Measurements from ENCODE around the gene OAS3. TPM values are rescaled to one million over a fixed set of nuclear protein-coding genes. Genes with fewer than 3 reads are reported as not detected.
"Not testable (repeated sequence)": the region's sequence is repeated elsewhere in the genome, so short reads cannot be mapped to it uniquely, and the experiment has no call there.

The OAS3 gene
- polyA plus RNA-seq, 3 donors: 7.2 to 10.4 (median 9.9) TPM

DNA sequence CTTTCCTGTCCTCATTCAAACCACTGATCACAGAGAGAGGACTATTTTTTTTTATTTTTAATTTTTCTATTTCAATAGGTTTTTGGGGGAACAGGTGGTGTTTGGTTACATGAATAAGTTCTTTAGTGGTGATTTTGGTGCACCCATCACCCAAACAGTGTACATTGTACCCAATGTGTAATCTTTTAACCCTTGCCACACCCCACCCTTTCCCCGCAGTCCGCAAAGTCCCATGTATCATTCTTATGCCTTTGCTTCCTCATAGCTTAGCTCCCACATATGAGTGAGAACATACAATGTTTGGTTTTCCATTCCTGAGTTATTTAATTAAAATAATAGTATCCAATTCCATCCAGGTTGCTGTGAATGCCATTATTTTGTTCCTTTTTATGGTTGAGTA lies 24.4 kb upstream of the OAS3 start:
- DNase-seq (ENCODE audit: extremely low read depth in 1 of 11, low read depth in 9 of 11, low spot score in 4 of 11): not testable (repeated sequence)

DNA sequence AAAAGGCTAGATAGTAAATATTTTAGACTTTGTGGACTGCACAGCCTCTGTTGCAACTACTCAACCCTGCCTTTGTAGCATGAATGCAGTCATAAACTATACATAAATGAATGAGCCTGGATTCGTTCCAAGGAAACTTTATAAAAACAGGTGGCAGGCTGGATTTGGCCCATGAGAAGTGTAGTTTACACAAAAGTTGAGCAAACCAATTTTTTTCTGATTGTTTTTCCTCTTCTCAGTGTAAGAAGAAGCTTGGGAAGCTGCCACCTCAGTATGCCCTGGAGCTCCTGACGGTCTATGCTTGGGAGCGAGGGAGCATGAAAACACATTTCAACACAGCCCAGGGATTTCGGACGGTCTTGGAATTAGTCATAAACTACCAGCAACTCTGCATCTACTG lies 22.0 kb upstream of the OAS3 start:
- DNase-seq (ENCODE audit: extremely low read depth in 1 of 11, low read depth in 9 of 11, low spot score in 4 of 11): peak in 1 of 11 donors; percentile 46

DNA sequence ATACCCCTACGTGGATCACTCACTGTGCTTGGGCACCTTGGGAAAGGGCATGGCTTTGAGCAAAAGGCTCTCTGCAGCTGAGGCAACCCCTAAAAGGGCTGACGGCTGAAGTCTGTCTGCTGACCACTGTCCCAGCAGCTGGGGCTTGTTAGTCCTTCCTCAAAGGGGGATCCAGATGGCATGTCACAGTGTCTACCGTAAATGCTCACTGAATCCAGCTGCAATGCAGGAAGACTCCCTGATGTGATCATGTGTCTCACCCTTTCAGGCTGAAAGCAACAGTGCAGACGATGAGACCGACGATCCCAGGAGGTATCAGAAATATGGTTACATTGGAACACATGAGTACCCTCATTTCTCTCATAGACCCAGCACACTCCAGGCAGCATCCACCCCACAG lies 19.2 kb upstream of the OAS3 start:
- DNase-seq (ENCODE audit: extremely low read depth in 1 of 11, low read depth in 9 of 11, low spot score in 4 of 11): peak in 2 of 11 donors; percentile 53 to 60

GRCh38 chr12:112924986-112925385 lies 13.3 kb upstream of the OAS3 start:
- peak in 8 of 11 donors; percentile 34 to 73 (median 58) for DNase-seq (ENCODE audit: extremely low read depth in 1 of 11, low read depth in 9 of 11, low spot score in 4 of 11)

GRCh38 chr12:112926416-112927033 lies 11.7 kb upstream of the OAS3 start:
- DNase-seq (ENCODE audit: extremely low read depth in 1 of 11, low read depth in 9 of 11, low spot score in 4 of 11): not testable (repeated sequence)

GRCh38 chr12:112927475-112927874 lies 10.8 kb upstream of the OAS3 start:
- no peak for DNase-seq (ENCODE audit: extremely low read depth in 1 of 11, low read depth in 9 of 11, low spot score in 4 of 11)

GRCh38 chr12:112927925-112928324 lies 10.3 kb upstream of the OAS3 start:
- DNase-seq (ENCODE audit: extremely low read depth in 1 of 11, low read depth in 9 of 11, low spot score in 4 of 11): no peak

DNA sequence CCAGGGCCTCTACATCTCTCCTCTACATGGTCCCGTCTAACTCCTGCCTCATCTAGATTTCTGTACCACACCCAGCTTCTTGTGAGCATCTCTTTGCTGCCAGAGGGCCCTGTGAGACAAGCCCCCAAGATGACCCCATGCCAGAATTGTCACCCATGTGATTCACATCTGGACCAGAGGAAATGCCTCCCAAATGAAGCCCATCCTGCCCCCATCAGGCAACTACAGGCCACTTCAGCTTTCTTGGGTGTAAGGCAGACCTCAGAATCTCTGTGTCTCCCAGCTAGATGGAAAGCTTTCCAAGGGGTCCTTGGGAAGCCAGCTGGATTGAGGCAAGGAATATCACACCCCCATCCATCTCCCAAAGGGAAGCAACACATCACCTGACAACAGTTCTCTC lies 9.3 kb upstream of the OAS3 start:
- no peak for DNase-seq (ENCODE audit: extremely low read depth in 1 of 11, low read depth in 9 of 11, low spot score in 4 of 11)

GRCh38 chr12:112929715-112930114 lies 8.6 kb upstream of the OAS3 start:
- no peak for DNase-seq (ENCODE audit: extremely low read depth in 1 of 11, low read depth in 9 of 11, low spot score in 4 of 11)

DNA sequence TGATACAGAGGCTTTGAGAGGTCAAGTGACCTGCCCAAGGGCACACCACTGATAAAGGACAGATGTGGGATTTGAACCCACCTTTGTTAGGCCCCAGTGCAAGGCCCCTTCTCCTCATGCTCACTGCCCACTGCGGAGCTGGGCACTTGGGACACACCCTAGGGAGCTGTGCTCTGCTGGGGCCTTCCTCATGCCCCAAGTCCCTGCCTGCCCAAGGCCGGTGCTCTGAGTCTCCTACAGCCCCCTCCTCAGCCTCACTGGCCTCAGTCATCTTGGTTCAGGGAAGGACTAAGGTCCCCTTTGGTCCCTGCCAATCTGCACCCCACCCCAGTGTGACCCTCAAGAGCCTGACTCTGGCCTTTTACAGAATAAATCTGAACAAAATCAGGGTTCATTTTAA lies 7.9 kb upstream of the OAS3 start:
- no peak for DNase-seq (ENCODE audit: extremely low read depth in 1 of 11, low read depth in 9 of 11, low spot score in 4 of 11)

DNA sequence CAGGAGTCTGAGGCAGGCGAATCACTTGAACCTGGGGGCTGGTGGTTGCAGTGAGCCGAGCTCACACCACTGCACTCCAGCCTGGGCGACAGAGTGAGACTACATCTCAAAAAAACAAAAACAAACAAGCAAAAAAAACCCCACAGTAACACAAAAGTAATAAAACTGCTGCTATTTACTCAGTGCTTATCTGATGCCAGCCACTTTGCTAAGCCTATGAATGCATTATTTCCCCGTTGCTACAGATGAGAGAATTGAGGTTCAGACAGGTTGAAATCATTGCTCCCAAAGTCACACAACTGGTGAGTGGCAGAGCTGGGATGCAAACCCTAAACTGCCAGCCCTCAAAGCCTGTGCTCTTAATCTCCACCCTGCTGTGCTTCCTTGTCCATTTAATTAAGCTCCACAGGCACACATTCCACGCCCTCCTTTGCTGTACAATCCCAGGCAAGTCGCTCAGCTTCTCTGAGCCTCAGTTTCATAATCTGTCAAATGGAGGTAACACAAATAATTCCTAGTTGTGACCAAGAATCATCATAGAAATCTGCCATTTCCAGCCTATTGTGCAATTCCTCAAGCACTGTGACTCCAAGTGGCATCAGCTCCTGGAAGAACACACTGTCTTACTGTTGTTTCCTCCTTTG lies 5.7 kb upstream of the OAS3 start:
- no peak for DNase-seq (ENCODE audit: extremely low read depth in 1 of 11, low read depth in 9 of 11, low spot score in 4 of 11)

- DNase-seq (ENCODE audit: extremely low read depth in 1 of 11, low read depth in 9 of 11, low spot score in 4 of 11): no peak
Measured at GRCh38 chr12:112933129-112933505, 5.2 kb upstream of the OAS3 start.

GRCh38 chr12:112936264-112936663 lies 2.0 kb upstream of the OAS3 start:
- no peak for DNase-seq (ENCODE audit: extremely low read depth in 1 of 11, low read depth in 9 of 11, low spot score in 4 of 11)

GRCh38 chr12:112936927-112937326 lies 1.3 kb upstream of the OAS3 start:
- DNase-seq (ENCODE audit: extremely low read depth in 1 of 11, low read depth in 9 of 11, low spot score in 4 of 11): no peak

- DNase-seq (ENCODE audit: extremely low read depth in 1 of 11, low read depth in 9 of 11, low spot score in 4 of 11): no peak
Measured at GRCh38 chr12:112938751-112939150, 477 bp downstream of the OAS3 start.

DNA sequence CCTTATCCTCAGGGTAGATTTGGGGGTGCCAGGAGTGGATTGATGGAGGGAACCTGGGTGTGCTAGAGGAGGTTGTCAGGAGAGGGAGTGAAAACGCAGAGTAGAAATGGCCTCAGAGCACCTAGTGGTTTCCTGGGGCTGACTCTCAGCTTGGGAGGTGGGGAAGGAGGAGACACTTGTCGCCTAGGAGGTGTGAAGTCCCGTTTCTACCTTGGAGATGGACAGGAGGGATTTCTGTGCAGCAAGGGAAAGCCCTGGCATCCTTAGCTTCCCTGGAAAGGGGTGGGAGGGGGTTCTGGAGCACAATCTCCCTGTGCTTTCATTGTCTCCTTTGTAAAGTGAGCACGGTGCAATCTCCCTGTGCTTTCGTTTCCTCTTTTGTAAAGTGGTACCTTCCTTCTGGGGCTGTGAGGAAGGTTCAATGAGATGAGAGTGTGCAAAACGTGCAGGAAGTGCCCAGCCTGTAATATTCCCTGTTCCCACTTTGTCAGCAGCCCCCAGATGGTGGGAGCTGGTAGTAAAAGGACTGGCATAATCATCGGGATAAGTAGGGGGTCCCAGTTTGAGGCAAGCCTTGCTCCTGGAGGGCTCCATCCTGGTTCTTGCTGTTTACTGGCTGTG lies 1.6 kb downstream of the OAS3 start:
- DNase-seq (ENCODE audit: extremely low read depth in 1 of 11, low read depth in 9 of 11, low spot score in 4 of 11): no peak

DNA sequence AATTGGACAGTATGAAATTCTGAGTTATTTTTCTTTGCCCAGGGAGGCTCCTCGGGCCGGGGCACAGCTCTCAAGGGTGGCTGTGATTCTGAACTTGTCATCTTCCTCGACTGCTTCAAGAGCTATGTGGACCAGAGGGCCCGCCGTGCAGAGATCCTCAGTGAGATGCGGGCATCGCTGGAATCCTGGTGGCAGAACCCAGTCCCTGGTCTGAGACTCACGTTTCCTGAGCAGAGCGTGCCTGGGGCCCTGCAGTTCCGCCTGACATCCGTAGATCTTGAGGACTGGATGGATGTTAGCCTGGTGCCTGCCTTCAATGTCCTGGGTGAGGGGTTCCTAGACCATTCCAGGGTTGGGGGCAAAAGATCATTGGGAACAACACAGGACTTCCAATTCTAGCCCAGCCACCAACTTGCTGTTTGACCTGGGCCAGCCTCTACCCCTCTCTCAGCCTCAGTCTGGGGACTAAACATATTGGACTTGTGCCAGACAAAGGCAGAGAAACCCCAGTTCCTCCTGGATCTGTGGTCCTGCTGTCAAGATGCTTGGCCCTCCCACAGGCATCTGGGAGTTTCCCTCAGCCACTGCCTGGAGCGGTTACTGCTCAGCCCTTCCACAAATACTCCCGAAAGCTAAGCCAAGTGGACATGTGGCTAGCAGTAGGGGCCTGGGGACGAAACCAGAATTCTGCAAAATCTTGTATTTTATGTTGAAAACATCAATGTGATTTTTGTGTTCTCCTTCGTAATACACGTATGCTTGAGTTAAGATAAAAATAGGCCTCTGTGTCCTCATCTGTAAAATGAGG lies 3.5 kb downstream of the OAS3 start:
- no peak for DNase-seq (ENCODE audit: extremely low read depth in 1 of 11, low read depth in 9 of 11, low spot score in 4 of 11)

GRCh38 chr12:112942572-112942971 lies 4.3 kb downstream of the OAS3 start:
- DNase-seq (ENCODE audit: extremely low read depth in 1 of 11, low read depth in 9 of 11, low spot score in 4 of 11): no peak

DNA sequence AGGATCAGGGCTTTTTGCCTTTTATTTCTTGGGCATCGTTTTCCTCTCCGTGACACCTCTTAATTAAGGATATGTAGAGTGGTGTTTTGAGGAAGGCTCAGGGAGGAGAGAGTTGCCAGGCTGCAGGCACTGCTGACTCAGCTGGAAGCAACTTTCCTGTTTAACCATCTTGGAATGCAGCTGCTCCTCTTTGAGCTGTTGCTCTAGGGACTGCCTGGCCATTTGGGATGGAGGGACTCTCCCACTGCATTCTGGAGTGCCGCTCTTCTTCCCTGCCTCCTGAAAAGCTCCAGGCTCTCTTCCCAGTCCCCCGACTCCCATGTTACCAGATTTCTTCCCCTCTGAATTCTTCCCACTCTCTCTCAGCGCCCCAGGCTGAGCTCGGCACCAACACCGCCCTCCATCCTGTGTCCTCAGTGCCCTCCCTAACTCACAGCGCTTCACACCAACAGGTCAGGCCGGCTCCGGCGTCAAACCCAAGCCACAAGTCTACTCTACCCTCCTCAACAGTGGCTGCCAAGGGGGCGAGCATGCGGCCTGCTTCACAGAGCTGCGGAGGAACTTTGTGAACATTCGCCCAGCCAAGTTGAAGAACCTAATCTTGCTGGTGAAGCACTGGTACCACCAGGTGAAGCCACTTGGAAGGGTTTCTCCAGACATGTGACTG lies 5.9 kb downstream of the OAS3 start:
- DNase-seq (ENCODE audit: extremely low read depth in 1 of 11, low read depth in 9 of 11, low spot score in 4 of 11): no peak

Measured in renal cortex interstitium (tissue), 11 donors.